ENCODE results near the gene CAMTA1. TPM values are rescaled to one million over a fixed set of nuclear protein-coding genes. Genes with fewer than 3 reads are reported as not detected.

CAMTA1 gene
- total and polyA plus RNA-seq, 2 experiments from 2014 or later: 89.0 to 145 TPM

- Histone ChIP-seq H3K27ac (no peak overlapping the region), H3K4me2 (no peak overlapping the region), H4K20me1 (ENCODE audit: insufficient read depth, poor library complexity, severe bottlenecking) (no peaks in the 10 kb centered on the region), H2AFZ (no peak overlapping the region), H3K9me3 (ENCODE audit: low read depth) (no peaks in the 10 kb centered on the region), H3K36me3 (replicated peaks; ENCODE audit: insufficient read depth, low read depth) (no peaks in the 10 kb centered on the region), H3K27me3 (no peaks in the 10 kb centered on the region), H3K4me3 (no peak overlapping the region), H3K79me2 (no peaks in the 10 kb centered on the region), H3K4me1 (ENCODE audit: insufficient read depth) (no peaks in the 10 kb centered on the region), H3K9me2 (replicated peaks; ENCODE audit: insufficient read depth) (no peaks in the 10 kb centered on the region)
- TF ChIP-seq EZH2 (IDR thresholded peaks at IDR 0.05; ENCODE audit: borderline replicate concordance) (no peak), EZH2phosphoT487 (IDR thresholded peaks at IDR 0.05; ENCODE audit: low read depth, severe bottlenecking, unreplicated experiment) (no peak)
- TF ChIP-seq, protein P1, sequence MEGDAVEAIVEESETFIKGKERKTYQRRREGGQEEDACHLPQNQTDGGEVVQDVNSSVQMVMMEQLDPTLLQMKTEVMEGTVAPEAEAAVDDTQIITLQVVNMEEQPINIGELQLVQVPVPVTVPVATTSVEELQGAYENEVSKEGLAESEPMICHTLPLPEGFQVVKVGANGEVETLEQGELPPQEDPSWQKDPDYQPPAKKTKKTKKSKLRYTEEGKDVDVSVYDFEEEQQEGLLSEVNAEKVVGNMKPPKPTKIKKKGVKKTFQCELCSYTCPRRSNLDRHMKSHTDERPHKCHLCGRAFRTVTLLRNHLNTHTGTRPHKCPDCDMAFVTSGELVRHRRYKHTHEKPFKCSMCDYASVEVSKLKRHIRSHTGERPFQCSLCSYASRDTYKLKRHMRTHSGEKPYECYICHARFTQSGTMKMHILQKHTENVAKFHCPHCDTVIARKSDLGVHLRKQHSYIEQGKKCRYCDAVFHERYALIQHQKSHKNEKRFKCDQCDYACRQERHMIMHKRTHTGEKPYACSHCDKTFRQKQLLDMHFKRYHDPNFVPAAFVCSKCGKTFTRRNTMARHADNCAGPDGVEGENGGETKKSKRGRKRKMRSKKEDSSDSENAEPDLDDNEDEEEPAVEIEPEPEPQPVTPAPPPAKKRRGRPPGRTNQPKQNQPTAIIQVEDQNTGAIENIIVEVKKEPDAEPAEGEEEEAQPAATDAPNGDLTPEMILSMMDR (IDR thresholded peaks at IDR 0.05; ENCODE audit: poor library complexity): no peak
- DNase-seq (ENCODE audit: low spot score): no peak
- WGBS (ENCODE audit: low lambda C conversion rate, missing lambda C conversion rate): 89% methylated on average over 5 of the region's 5 CpGs
Observed at GRCh38 chr1:7610106-7610731, 825.0 kb downstream of the CAMTA1 start.

- WGBS (ENCODE audit: low lambda C conversion rate, missing lambda C conversion rate): 95% methylated on average over 9 of the region's 9 CpGs
- H3K9me2 ChIP-seq (replicated peaks; ENCODE audit: insufficient read depth): no peaks in the 10 kb centered on the region
- no peak overlapping the region for H3K27ac ChIP-seq
- DNase-seq (ENCODE audit: low spot score): no peak
- no peaks in the 10 kb centered on the region for H3K27me3 ChIP-seq
- H3K9me3 ChIP-seq (ENCODE audit: low read depth): no peaks in the 10 kb centered on the region
- H3K4me3 ChIP-seq: no peak overlapping the region
- TF ChIP-seq EZH2 (IDR thresholded peaks at IDR 0.05; ENCODE audit: borderline replicate concordance) (no peak), EZH2phosphoT487 (IDR thresholded peaks at IDR 0.05; ENCODE audit: low read depth, severe bottlenecking, unreplicated experiment) (no peak)
- TF ChIP-seq, protein P1 (IDR thresholded peaks at IDR 0.05; ENCODE audit: poor library complexity): no peak
- no peaks in the 10 kb centered on the region for H4K20me1 ChIP-seq (ENCODE audit: insufficient read depth, poor library complexity, severe bottlenecking)
- no peaks in the 10 kb centered on the region for H3K79me2 ChIP-seq
- no peaks in the 10 kb centered on the region for H3K4me1 ChIP-seq (ENCODE audit: insufficient read depth)
- no peak overlapping the region for H2AFZ ChIP-seq
- no peak overlapping the region for H3K4me2 ChIP-seq
- H3K36me3 ChIP-seq (replicated peaks; ENCODE audit: insufficient read depth, low read depth): no peaks in the 10 kb centered on the region
Observed at GRCh38 chr1:7610936-7611335, 825.7 kb downstream of the CAMTA1 start.

DNA sequence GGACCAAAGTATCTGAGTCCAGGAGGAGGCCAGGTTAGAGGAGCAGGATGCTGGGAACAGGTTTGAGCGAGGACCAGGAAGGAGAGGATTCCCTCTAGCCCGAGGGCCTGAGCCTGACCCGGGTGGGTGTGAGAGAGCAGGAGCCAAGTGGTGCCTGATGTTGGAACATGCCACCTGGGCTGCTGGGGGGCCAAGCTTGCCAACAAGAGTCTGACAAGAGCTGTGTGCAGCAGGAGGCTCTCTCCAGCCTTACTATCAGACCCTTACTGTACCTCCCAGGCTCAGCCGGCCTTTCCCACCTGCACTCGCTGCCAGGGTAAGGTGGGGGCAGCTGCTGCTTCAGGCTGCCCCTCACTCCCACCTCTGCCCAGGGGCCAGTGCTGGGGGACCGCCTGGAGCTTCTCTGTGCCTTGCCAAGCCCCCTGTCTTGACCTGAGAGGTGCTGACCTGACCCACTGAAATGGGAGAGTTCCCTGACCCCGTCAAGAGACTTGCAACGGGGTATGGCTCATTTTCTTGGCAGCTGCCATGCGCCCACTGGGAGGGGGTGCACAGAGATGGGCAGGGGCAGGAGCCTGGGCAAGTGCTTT, 826.3 kb downstream of the CAMTA1 start:
- no peak overlapping the region for H3K27ac ChIP-seq
- H3K4me1 ChIP-seq (ENCODE audit: insufficient read depth): no peaks in the 10 kb centered on the region
- WGBS (ENCODE audit: low lambda C conversion rate, missing lambda C conversion rate): 73% methylated on average over 9 of the region's 9 CpGs
- TF ChIP-seq, protein P1 (IDR thresholded peaks at IDR 0.05; ENCODE audit: poor library complexity): no peak
- TF ChIP-seq EZH2phosphoT487 (IDR thresholded peaks at IDR 0.05; ENCODE audit: low read depth, severe bottlenecking, unreplicated experiment) (no peak), EZH2 (IDR thresholded peaks at IDR 0.05; ENCODE audit: borderline replicate concordance) (no peak)
- no peaks in the 10 kb centered on the region for H3K79me2 ChIP-seq
- H3K9me3 ChIP-seq (ENCODE audit: low read depth): no peaks in the 10 kb centered on the region
- no peak for DNase-seq (ENCODE audit: low spot score)
- no peaks in the 10 kb centered on the region for H3K36me3 ChIP-seq (replicated peaks; ENCODE audit: insufficient read depth, low read depth)
- H3K27me3 ChIP-seq: no peaks in the 10 kb centered on the region
- H3K4me2 ChIP-seq: no peak overlapping the region
- H4K20me1 ChIP-seq (ENCODE audit: insufficient read depth, poor library complexity, severe bottlenecking): no peaks in the 10 kb centered on the region
- no peak overlapping the region for H3K4me3 ChIP-seq
- H2AFZ ChIP-seq: no peak overlapping the region
- H3K9me2 ChIP-seq (replicated peaks; ENCODE audit: insufficient read depth): no peaks in the 10 kb centered on the region

Data from hepatocyte (in vitro differentiated cells).